ENCODE data around the gene GKAP1.

- no peak for TF ChIP-seq CTCF (IDR thresholded peaks at IDR 0.05; ENCODE audit: low read depth, low read length, missing input control)
- TF ChIP-seq ZBTB33 (IDR thresholded peaks at IDR 0.05), result no peak
- no peak for TF ChIP-seq REST (IDR thresholded peaks at IDR 0.05)
- TF ChIP-seq EGR1 (IDR thresholded peaks at IDR 0.05; ENCODE audit: low read depth in 2 of 2), result no peak
- TF ChIP-seq ATF3 (IDR thresholded peaks at IDR 0.05), result no peak
Observed at GRCh38 chr9:83706676-83707517, 110.7 kb downstream of the GKAP1 start.

Data from liver (tissue), 3 donors.